Prostate gland (tissue), 2 donors: Measurements from ENCODE around the gene RBM47. TPM values are rescaled to one million over a fixed set of nuclear protein-coding genes. Genes with fewer than 3 reads are reported as not detected.
A peak's percentile ranks its signal among the peaks of the same experiment; 100 is the strongest.
"Not testable (repeated sequence)": the region's sequence is repeated elsewhere in the genome, so short reads cannot be mapped to it uniquely, and the experiment has no call there.

Experiments used
- DNase-seq: peaks from one replicate; pipeline ENCODE4 v3.0.0-alpha.2; 2019; ENCODE audit warnings: low spot score
- H3K27ac ChIP-seq, 2 donors: fragments of 200-600 bp; sonication (generic); 2 replicates each; pipeline ENCODE4 v1.5.1; 2017 to 2019
- H3K27me3 ChIP-seq: fragments of 200-600 bp; sonication (generic); replicated peaks from 2 replicates; pipeline ENCODE4 v1.5.1; 2019; ENCODE audit not compliant: insufficient read depth
- H3K36me3 ChIP-seq, 2 donors: fragments of 200-600 bp; sonication (generic); 1 replicate in 1 of 2; 2 replicates in 1 of 2; pipeline versions ENCODE4 v1.5.1 to v1.8.1; 2017 to 2019
- H3K4me1 ChIP-seq: fragments of 200-600 bp; sonication (generic); replicated peaks from 2 replicates; pipeline ENCODE4 v1.5.1; 2019
- H3K4me3 ChIP-seq, 2 donors: fragments of 200-600 bp; sonication (generic); 2 replicates each; pipeline ENCODE4 v1.5.1; 2017 to 2019
- H3K9me3 ChIP-seq: fragments of 200-600 bp; sonication (generic); 2 replicates; pipeline ENCODE4 v1.5.1; 2017
- POLR2A ChIP-seq: fragments of 450-650 bp; IDR thresholded peaks from one replicate; pipeline ENCODE4 v1.6.1; 2016; ENCODE audit warnings: antibody characterized with exemption, mild to moderate bottlenecking
- POLR2AphosphoS5 ChIP-seq: sonication (generic); formaldehyde crosslinking; IDR thresholded peaks from one replicate; pipeline ENCODE4 v1.6.1; 2017; ENCODE audit warnings: antibody characterized with exemption
- WGBS: methylation state at CpG from one replicate; pipeline ENCODE4 v1.1.5; 2018; 5-methylcytosine and 5-hydroxymethylcytosine counted together
- intact Hi-C: fragments of 100-400 bp; cut with DNase I; formaldehyde crosslinking; loops from one replicate; pipeline ENCODE4 v1.14.2; 2022
- total RNA-seq, 2 donors: library from RNA; depleted of rRNA; stranded (reverse); fragments of >200 nt; gene quantifications; one replicate each; pipeline ENCODE4 v1.1.0, GENCODE V29; 2016
- TF ChIP-seq, protein P1 (sequence below), 4 experiments: fragments of 200-600 bp in 2 of 4; fragments of 450-650 bp in 2 of 4; sonication (generic) in 2 of 4; IDR thresholded peaks; 1 replicate in 3 of 4; 2 replicates in 1 of 4; pipeline ENCODE4 v1.5.1; 2016 to 2019; ENCODE audit warnings: antibody characterized with exemption in 4 of 4, mild to moderate bottlenecking in 2 of 4, moderate library complexity in 2 of 4

Gene RBM47
- total RNA-seq, 2 donors from 2014 or later, result 241 to 302 TPM

DNA sequence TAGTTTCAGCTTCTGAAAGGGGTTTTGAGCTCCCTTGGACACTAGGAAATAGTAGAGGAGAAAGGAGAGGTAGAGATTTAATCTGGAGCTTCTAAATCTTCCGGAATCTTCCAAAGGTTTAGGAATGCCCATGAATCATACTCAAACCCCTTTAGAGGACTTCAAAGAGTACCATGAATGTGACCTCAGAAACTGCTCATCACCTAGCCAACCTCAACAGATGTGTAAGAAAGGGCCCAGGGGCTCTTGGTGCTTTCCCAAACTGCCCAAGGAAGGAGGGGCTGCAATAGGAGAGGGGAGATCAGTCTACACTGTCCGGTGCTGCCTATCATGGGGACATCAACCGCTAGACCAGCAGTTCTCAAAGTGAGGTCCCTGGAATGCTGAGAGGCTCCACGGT, 109.1 kb downstream of the RBM47 start:
- Histone ChIP-seq H3K9me3 (no peaks in the 10 kb centered on the region), H3K4me1 (peaks cover under 1% of the 10 kb centered on the region), H3K27ac (peak overlapping the region in 1 of 2 donors; percentile 14), H3K4me3 (no peak overlapping the region), H3K27me3 (no peaks in the 10 kb centered on the region), H3K36me3 (no peaks in the 10 kb centered on the region)
- TF ChIP-seq POLR2AphosphoS5, result no peak
- no peak for TF ChIP-seq POLR2A
- TF ChIP-seq, protein P1, sequence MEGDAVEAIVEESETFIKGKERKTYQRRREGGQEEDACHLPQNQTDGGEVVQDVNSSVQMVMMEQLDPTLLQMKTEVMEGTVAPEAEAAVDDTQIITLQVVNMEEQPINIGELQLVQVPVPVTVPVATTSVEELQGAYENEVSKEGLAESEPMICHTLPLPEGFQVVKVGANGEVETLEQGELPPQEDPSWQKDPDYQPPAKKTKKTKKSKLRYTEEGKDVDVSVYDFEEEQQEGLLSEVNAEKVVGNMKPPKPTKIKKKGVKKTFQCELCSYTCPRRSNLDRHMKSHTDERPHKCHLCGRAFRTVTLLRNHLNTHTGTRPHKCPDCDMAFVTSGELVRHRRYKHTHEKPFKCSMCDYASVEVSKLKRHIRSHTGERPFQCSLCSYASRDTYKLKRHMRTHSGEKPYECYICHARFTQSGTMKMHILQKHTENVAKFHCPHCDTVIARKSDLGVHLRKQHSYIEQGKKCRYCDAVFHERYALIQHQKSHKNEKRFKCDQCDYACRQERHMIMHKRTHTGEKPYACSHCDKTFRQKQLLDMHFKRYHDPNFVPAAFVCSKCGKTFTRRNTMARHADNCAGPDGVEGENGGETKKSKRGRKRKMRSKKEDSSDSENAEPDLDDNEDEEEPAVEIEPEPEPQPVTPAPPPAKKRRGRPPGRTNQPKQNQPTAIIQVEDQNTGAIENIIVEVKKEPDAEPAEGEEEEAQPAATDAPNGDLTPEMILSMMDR (IDR thresholded peaks at IDR 0.05), result no peak
- WGBS, result 87% methylated on average over 4 of the region's 4 CpGs
- intact Hi-C loops, result no loop called here
- no peak for DNase-seq

DNA sequence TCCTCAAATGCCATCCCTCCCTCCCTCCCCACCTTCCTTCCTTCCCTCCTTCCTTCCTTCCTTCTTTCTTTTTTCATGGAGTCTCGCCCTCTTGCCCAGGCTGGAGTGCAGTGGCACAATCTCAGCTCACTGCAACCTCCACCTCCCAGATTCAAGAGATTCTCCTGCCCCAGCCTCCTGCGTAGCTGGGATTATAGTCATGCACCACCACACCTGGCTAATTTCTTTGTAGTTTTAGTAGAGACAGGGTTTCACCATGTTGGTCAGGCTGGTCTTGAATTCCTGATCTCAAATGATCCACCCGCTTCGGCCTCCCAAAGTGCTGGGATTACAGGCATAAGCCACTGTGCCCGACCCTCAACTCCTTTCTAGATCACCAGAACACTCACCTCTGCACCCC, 112.6 kb downstream of the RBM47 start:
- H3K4me3 ChIP-seq, H3K27me3 ChIP-seq, H3K36me3 ChIP-seq, DNase-seq, intact Hi-C loops, H3K9me3 ChIP-seq, H3K4me1 ChIP-seq: not testable (repeated sequence)
- H3K27ac ChIP-seq, result peak overlapping the region; percentile 10 to 76
- 97% methylated on average over 5 of the region's 5 CpGs for whole genome bisulfite sequencing

DNA sequence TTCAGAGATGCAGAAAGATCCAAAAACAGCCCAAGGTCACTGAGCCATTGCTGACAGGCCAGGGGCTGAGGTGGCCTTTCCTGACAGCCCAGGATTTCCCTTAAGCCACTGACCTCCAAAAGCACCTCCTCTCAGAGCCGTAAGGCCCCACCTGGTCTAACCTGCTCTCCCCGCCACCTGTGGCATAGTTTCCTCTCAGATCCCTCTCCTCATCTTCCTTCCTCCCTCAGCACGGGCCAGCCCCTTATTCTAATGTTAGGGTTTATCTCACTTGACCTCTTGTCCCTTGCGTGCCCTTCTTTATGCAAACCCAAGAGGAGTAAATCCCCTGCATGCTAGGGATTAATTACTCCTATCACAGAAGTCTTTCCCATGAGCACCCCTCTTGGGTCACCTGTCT, 113.0 kb downstream of the RBM47 start:
- peak overlapping the region; percentile 10 to 76 for H3K27ac ChIP-seq
- no peaks in the 10 kb centered on the region for H3K9me3 ChIP-seq
- intact Hi-C loops, result no loop called here
- no peak overlapping the region for H3K4me3 ChIP-seq
- no peak for DNase-seq
- TF ChIP-seq, protein P1 (IDR thresholded peaks at IDR 0.05), result no peak
- TF ChIP-seq POLR2AphosphoS5, result no peak
- no peak for TF ChIP-seq POLR2A
- WGBS, result 88% methylated on average over 4 of the region's 4 CpGs
- H3K4me1 ChIP-seq, result no peaks in the 10 kb centered on the region
- no peaks in the 10 kb centered on the region for H3K36me3 ChIP-seq
- no peaks in the 10 kb centered on the region for H3K27me3 ChIP-seq

DNA sequence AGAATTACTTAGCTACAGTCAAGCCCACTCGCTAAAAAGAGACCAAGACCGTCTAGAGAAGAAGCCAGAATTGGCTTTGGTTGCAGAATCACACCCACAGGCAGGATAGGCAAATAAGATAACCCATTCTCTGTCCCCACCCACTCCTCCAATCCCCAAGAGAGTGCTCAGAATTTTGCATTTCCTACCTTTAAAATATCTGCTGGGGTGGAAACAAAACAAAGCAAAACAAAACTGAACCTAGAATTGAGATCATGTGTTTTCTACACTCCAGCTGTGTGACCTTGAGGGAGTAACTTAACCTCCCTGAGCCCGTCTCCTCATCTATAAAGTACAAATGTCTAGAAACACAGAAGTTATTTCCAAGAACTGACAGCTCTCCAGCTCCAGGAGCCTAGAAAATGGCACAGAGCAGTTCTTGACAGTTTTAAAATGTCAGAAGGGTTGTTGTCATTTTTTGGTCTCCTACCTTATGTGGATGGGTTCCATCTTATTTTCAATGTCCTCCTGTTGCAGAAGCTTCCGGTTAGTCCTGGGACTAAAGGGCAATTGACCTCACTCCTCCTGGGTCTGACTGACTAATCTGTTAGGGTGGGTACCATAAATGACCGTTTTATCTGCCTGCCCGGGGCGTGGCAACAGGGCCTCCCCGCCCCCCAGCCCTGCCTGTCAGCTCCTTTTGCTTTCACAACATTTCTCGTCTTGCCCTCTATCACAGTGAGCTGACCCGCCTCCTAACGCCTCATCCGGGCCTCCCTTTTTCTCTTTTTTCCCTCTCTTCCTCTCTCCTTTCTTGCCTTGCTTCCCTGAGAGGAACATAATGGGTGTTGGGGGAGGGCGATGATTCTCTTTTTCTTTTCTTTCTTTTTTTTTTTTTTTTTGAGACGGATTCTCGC, 114.0 kb downstream of the RBM47 start:
- TF ChIP-seq POLR2AphosphoS5 (no peak), POLR2A (no peak)
- TF ChIP-seq, protein P1 (IDR thresholded peaks at IDR 0.05), result no peak
- no peaks in the 10 kb centered on the region for H3K36me3 ChIP-seq
- intact Hi-C loops, result no loop called here
- H3K4me1 ChIP-seq, result no peaks in the 10 kb centered on the region
- WGBS, result 64% methylated on average over 15 of the region's 15 CpGs
- no peak for DNase-seq
- H3K9me3 ChIP-seq, result no peaks in the 10 kb centered on the region
- no peaks in the 10 kb centered on the region for H3K27me3 ChIP-seq
- peak overlapping the region; percentile 43 to 76 for H3K27ac ChIP-seq
- peak overlapping the region in 1 of 2 donors; percentile 40 for H3K4me3 ChIP-seq

DNA sequence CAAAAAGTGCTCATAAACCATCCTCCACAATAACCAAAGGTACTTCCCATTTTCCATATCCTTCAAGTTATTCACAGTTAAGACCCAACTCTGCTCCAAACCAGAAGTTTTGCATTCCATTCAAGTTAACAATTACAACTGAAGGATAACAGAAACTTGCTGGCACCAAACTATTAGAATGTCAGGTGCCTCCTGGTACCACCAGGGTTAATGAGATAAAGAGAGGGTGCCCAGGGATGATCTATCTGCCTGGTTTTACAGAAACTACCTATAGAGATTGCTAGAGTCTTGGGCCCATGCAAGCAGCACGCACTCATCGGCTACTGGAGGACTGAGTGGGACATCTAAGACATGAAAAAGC, 114.6 kb downstream of the RBM47 start:
- no peaks in the 10 kb centered on the region for H3K36me3 ChIP-seq
- H3K4me1 ChIP-seq, result no peaks in the 10 kb centered on the region
- no peaks in the 10 kb centered on the region for H3K27me3 ChIP-seq
- intact Hi-C loops, result no loop called here
- 75% methylated on average over 2 of the region's 2 CpGs for WGBS
- peak overlapping the region in 1 of 2 donors; percentile 40 for H3K4me3 ChIP-seq
- H3K9me3 ChIP-seq, result no peaks in the 10 kb centered on the region
- TF ChIP-seq POLR2A, result no peak
- TF ChIP-seq POLR2AphosphoS5, result no peak
- TF ChIP-seq, protein P1 (IDR thresholded peaks at IDR 0.05), result no peak
- H3K27ac ChIP-seq, result peak overlapping the region; percentile 43 to 76
- peak; percentile 20 for DNase-seq
